ENCODE results near the gene DRD4. TPM values are rescaled to one million over a fixed set of nuclear protein-coding genes. Genes with fewer than 3 reads are reported as not detected.
"Not testable (repeated sequence)": the region's sequence is repeated elsewhere in the genome, so short reads cannot be mapped to it uniquely, and the experiment has no call there.

The DRD4 gene
- total RNA-seq, 2 donors from 2014 or later, result 0.69 to 0.79 TPM

DNA sequence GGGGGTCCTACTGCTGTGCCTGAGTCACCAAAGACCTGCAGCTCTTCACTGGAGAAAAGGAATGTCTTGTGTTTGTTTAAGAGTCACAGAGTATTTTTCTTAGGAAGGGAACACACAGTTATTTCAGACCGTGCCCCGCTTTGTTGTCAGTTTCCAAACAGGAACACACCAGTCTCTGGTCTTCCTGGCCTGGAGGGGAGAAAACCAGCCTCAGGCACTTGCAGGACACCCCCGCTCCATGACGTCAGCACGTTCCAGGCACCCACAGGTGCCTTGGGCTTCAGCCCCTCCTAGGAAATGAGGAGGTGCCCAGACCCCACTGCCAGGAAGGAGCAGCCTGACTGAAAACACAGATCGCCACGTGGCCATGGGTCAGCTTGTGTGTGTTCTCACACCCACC, 52.6 kb downstream of the DRD4 start:
- no peak for DNase-seq
- TF ChIP-seq, protein P1, sequence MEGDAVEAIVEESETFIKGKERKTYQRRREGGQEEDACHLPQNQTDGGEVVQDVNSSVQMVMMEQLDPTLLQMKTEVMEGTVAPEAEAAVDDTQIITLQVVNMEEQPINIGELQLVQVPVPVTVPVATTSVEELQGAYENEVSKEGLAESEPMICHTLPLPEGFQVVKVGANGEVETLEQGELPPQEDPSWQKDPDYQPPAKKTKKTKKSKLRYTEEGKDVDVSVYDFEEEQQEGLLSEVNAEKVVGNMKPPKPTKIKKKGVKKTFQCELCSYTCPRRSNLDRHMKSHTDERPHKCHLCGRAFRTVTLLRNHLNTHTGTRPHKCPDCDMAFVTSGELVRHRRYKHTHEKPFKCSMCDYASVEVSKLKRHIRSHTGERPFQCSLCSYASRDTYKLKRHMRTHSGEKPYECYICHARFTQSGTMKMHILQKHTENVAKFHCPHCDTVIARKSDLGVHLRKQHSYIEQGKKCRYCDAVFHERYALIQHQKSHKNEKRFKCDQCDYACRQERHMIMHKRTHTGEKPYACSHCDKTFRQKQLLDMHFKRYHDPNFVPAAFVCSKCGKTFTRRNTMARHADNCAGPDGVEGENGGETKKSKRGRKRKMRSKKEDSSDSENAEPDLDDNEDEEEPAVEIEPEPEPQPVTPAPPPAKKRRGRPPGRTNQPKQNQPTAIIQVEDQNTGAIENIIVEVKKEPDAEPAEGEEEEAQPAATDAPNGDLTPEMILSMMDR (IDR thresholded peaks at IDR 0.05), result no peak
- Histone ChIP-seq H3K9me3 (no peaks in the 10 kb centered on the region), H3K9ac (ENCODE audit: low read depth in 2 of 2, low read length in 2 of 2) (no peak overlapping the region), H3K27ac (no peak overlapping the region), H3K4me1 (peaks cover 11% of the 10 kb centered on the region), H3K36me3 (no peaks in the 10 kb centered on the region), H3K27me3 (no peaks in the 10 kb centered on the region), H3K4me3 (no peak overlapping the region)
- intact Hi-C loops (cut with DNase I), result no loop called here

DNA sequence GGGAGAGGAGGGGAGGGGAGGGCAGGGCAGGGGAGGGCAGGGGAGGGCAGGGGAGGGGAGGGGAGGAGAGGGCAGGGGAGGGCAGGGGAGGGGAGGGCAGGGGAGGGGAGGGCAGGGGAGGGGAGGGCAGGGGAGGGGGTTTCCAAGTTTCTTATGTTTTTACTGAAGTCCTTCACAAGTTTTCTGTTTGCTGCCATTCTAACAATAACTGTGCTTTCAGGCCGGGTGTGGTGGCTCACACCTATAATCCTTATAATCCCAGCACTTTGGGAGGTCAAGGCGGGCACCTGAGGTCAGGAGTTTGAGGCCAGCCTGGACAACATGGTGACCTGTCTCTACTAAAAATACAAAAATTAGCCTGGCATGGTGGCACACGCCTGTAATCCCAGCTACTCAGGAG, 53.2 kb downstream of the DRD4 start:
- H3K4me1 ChIP-seq, result peaks cover 11% of the 10 kb centered on the region
- intact Hi-C loops (cut with DNase I); DNase-seq; H3K9me3 ChIP-seq; H3K9ac ChIP-seq (ENCODE audit: low read depth in 2 of 2, low read length in 2 of 2); H3K36me3 ChIP-seq; H3K4me3 ChIP-seq; H3K27me3 ChIP-seq: not testable (repeated sequence)
- peak overlapping the region; percentile 40 for H3K27ac ChIP-seq

Other genes with a start within 250 kb of the DRD4 start
- gene PKP3, start 243.1 kb upstream of the DRD4 start, total RNA-seq, result 100 to 1,000 TPM; 167 to 247 TPM
- gene SIGIRR, start 222.3 kb upstream of the DRD4 start, total RNA-seq, result 100 to 1,000 TPM in 1 of 2 donors, 10 to 100 TPM in 1; 91.4 to 177 TPM
- 100 to 1,000 TPM; 121 to 129 TPM for gene ANO9, start 195.3 kb upstream of the DRD4 start, total RNA-seq
- 10 to 100 TPM; 20.6 to 27.6 TPM for gene PTDSS2, start 187.0 kb upstream of the DRD4 start, total RNA-seq
- 100 to 1,000 TPM; 106 to 140 TPM for gene RNH1, start 130.0 kb upstream of the DRD4 start, total RNA-seq
- gene HRAS, start 101.7 kb upstream of the DRD4 start, total RNA-seq, result 10 to 100 TPM; 38.4 to 67.0 TPM
- 1 to 10 TPM; 2.8 to 3.2 TPM for gene LRRC56, start 99.7 kb upstream of the DRD4 start, total RNA-seq
- 10 to 100 TPM in 1 of 2 donors, 1 to 10 TPM in 1; 9.8 to 13.6 TPM for gene LMNTD2, start 76.5 kb upstream of the DRD4 start, total RNA-seq
- gene RASSF7, start 76.3 kb upstream of the DRD4 start, total RNA-seq, result 100 to 1,000 TPM; 108 to 139 TPM
- 10 to 100 TPM; 29.4 to 41.9 TPM for gene PHRF1, start 60.8 kb upstream of the DRD4 start, total RNA-seq
- gene IRF7, start 21.3 kb upstream of the DRD4 start, total RNA-seq, result 10 to 100 TPM; 22.1 to 25.6 TPM
- 100 to 1,000 TPM; 140 to 310 TPM for gene CDHR5, start 12.3 kb upstream of the DRD4 start, total RNA-seq
- gene SCT, start 10.1 kb upstream of the DRD4 start, total RNA-seq, result 1 to 10 TPM; 1.1 to 3.2 TPM
- gene DEAF1, start 58.0 kb downstream of the DRD4 start, total RNA-seq, result 10 to 100 TPM; 21.7 to 25.8 TPM
- 10 to 100 TPM; 18.4 to 36.6 TPM for gene TMEM80, start 58.5 kb downstream of the DRD4 start, total RNA-seq
- gene EPS8L2, start 69.0 kb downstream of the DRD4 start, total RNA-seq, result 100 to 1,000 TPM; 192 to 254 TPM
- gene TALDO1, start 110.2 kb downstream of the DRD4 start, total RNA-seq, result 100 to 1,000 TPM; 195 to 274 TPM
- 10 to 100 TPM; 39.9 to 84.9 TPM for gene GATD1, start 140.2 kb downstream of the DRD4 start, total RNA-seq
- under 1 TPM; 0.35 to 0.40 TPM for gene CEND1, start 152.8 kb downstream of the DRD4 start, total RNA-seq
- gene SLC25A22, start 161.0 kb downstream of the DRD4 start, total RNA-seq, result 10 to 100 TPM; 31.8 to 37.7 TPM
- 10 to 100 TPM; 17.7 to 47.5 TPM for gene PIDD1, start 168.0 kb downstream of the DRD4 start, total RNA-seq
- gene RPLP2, start 172.7 kb downstream of the DRD4 start, total RNA-seq, result 1,000 to 10,000 TPM; 2,068 to 2,303 TPM
- 100 to 1,000 TPM; 139 to 155 TPM for gene PNPLA2, start 181.6 kb downstream of the DRD4 start, total RNA-seq
- 100 to 1,000 TPM in 1 of 2 donors, 10 to 100 TPM in 1; 97.3 to 108 TPM for gene CRACR2B, start 190.7 kb downstream of the DRD4 start, total RNA-seq
- gene CD151, start 195.7 kb downstream of the DRD4 start, total RNA-seq, result 100 to 1,000 TPM; 371 to 396 TPM
- gene POLR2L, start 205.3 kb downstream of the DRD4 start, total RNA-seq, result 100 to 1,000 TPM in 1 of 2 donors, 10 to 100 TPM in 1; 77.4 to 181 TPM
- 10 to 100 TPM; 12.1 to 12.7 TPM for gene TSPAN4, start 205.6 kb downstream of the DRD4 start, total RNA-seq